PC-9 (cell line): ENCODE data around the gene POU6F2. TPM values are rescaled to one million over a fixed set of nuclear protein-coding genes. Genes with fewer than 3 reads are reported as not detected.

Source experiments
- BruUV-seq: library from RNA; stranded (reverse); fragments of 400-500 nt; replicated peaks from 2 replicates; lab custom pipeline; 2021; lab: Mats Ljungman, UMichigan
- CTCF ChIA-PET: fragments of 300-600 bp; sonication (Branson Sonifier 250); formaldehyde crosslinking; loops from one replicate; lab custom pipeline; 2022; ENCODE audit warnings: antibody characterized with exemption; lab: Charles Lee
- POLR2A ChIA-PET: fragments of 300-600 bp; sonication (Branson Sonifier 250); formaldehyde crosslinking; loops from one replicate; lab custom pipeline; 2022; ENCODE audit warnings: antibody characterized with exemption; ENCODE audit not compliant: unreplicated experiment; lab: Charles Lee
- DNase-seq, 2 experiments: peaks; one replicate each; pipeline versions ENCODE4 v3.0.0 to v3.0.0-alpha.2; 2015 to 2022; ENCODE audit warnings: mixed read lengths in 1 of 2
- H2AFZ ChIP-seq: fragments of 200-600 bp; sonication (generic); 2 replicates; pipeline ENCODE4 v1.8.1; 2017; ENCODE audit warnings: antibody characterized with exemption
- H3F3A ChIP-seq: fragments of 200-600 bp; sonication (generic); 2 replicates; pipeline ENCODE4 v1.8.1; 2017; ENCODE audit warnings: antibody characterized with exemption, mild to moderate bottlenecking, low read depth; ENCODE audit not compliant: insufficient read depth
- H3K27ac ChIP-seq: fragments of 200-600 bp; sonication (generic); 2 replicates; pipeline ENCODE4 v1.6.1; 2016; ENCODE audit warnings: mixed run types
- H3K27me3 ChIP-seq: fragments of 200-600 bp; sonication (generic); 2 replicates; pipeline ENCODE4 v1.6.1; 2016; ENCODE audit warnings: low read depth, mixed run types; ENCODE audit not compliant: insufficient read depth
- H3K36me3 ChIP-seq: fragments of 200-600 bp; sonication (generic); 2 replicates; pipeline ENCODE4 v1.6.1; 2016; ENCODE audit warnings: low read depth, mixed run types
- H3K4me1 ChIP-seq: fragments of 200-600 bp; sonication (generic); replicated peaks from 2 replicates; pipeline ENCODE4 v1.6.1; 2016; ENCODE audit warnings: mixed run types; ENCODE audit not compliant: insufficient read depth
- H3K4me2 ChIP-seq: fragments of 200-600 bp; sonication (generic); 2 replicates; pipeline ENCODE4 v1.6.1; 2017; ENCODE audit warnings: mixed run types
- H3K4me3 ChIP-seq: fragments of 200-600 bp; sonication (generic); 2 replicates; pipeline ENCODE4 v1.6.1; 2016; ENCODE audit warnings: mixed run types
- H3K79me2 ChIP-seq: fragments of 200-600 bp; sonication (generic); 2 replicates; pipeline ENCODE4 v1.6.1; 2017; ENCODE audit warnings: low read depth, mixed run types
- H3K9me2 ChIP-seq: fragments of 200-600 bp; sonication (generic); 2 replicates; pipeline ENCODE4 v1.8.1; 2017; ENCODE audit warnings: mild to moderate bottlenecking; ENCODE audit not compliant: insufficient read depth
- H3K9me3 ChIP-seq: fragments of 200-600 bp; sonication (generic); 2 replicates; pipeline ENCODE4 v1.8.1; 2016; ENCODE audit warnings: low read depth; ENCODE audit not compliant: insufficient read depth
- H4K20me1 ChIP-seq: fragments of 200-600 bp; sonication (generic); 2 replicates; pipeline ENCODE4 v1.8.1; 2017; ENCODE audit not compliant: insufficient read depth
- CTCF ChIP-seq: fragments of 200-600 bp; sonication (generic); conservative IDR thresholded peaks from 2 replicates; pipeline ENCODE4 v1.6.1; 2017; ENCODE audit warnings: mixed run types, antibody characterized with exemption, mild to moderate bottlenecking, moderate library complexity
- EZH2 ChIP-seq: fragments of 200-600 bp; sonication (generic); IDR thresholded peaks from 2 replicates; pipeline ENCODE4 v1.8.0; 2017; ENCODE audit warnings: antibody characterized with exemption, low read depth
- intact Hi-C: fragments of 100-400 bp; cut with micrococcal nuclease; formaldehyde crosslinking; loops from one replicate; pipeline ENCODE4 v1.10.0; 2022; ENCODE audit not compliant: unreplicated experiment
- total RNA-seq: library from RNA; stranded (reverse); gene quantifications from 2 replicates; pipeline ENCODE4 v1.2.3, GENCODE V29; 2021

POU6F2 gene
- total RNA-seq, 1 experiment from 2014 or later = not detected

- Histone ChIP-seq H4K20me1 (no peaks in the 10 kb centered on the region), H3K4me3 (no peak overlapping the region), H3F3A (no peaks in the 10 kb centered on the region), H3K79me2 (no peaks in the 10 kb centered on the region), H3K4me2 (no peak overlapping the region), H3K36me3 (no peaks in the 10 kb centered on the region), H3K27me3 (peaks cover 11% of the 10 kb centered on the region; the same call in 1 of the 2 replicates), H2AFZ (no peak overlapping the region), H3K27ac (no peak overlapping the region), H3K4me1 (no peaks in the 10 kb centered on the region), H3K9me2 (no peaks in the 10 kb centered on the region), H3K9me3 (no peaks in the 10 kb centered on the region)
- ChIA-PET CTCF (no interaction called here), POLR2A (no interaction called here)
- intact Hi-C loops = no loop called here
- TF ChIP-seq EZH2 (no peak), CTCF (no peak)
- no peak for DNase-seq
- BruUV-seq = no TSS peak
Measured at GRCh38 chr7:39145935-39146334, 168.2 kb downstream of the POU6F2 start.

- Histone ChIP-seq H3K79me2 (no peaks in the 10 kb centered on the region), H3K9me2 (no peaks in the 10 kb centered on the region), H3K4me3 (no peak overlapping the region), H3K4me1 (no peaks in the 10 kb centered on the region), H2AFZ (no peak overlapping the region), H3K9me3 (no peaks in the 10 kb centered on the region), H4K20me1 (no peaks in the 10 kb centered on the region), H3K36me3 (no peaks in the 10 kb centered on the region), H3K4me2 (no peak overlapping the region), H3F3A (no peaks in the 10 kb centered on the region), H3K27me3 (peaks cover 55% of the 10 kb centered on the region), H3K27ac (no peak overlapping the region)
- intact Hi-C loops = no loop called here
- POLR2A ChIA-PET = no interaction called here
- DNase-seq = no peak
- CTCF ChIA-PET = no interaction called here
- BruUV-seq = no TSS peak
- TF ChIP-seq EZH2 = no peak
- no peak for TF ChIP-seq CTCF
Measured at GRCh38 chr7:39152701-39153100, 175.0 kb downstream of the POU6F2 start.

GRCh38 chr7:39153113-39153512 is 175.4 kb downstream of the POU6F2 start:
- no peak for DNase-seq

More at GRCh38 chr7:39153113-39153512, 175.4 kb downstream of the POU6F2 start:
- intact Hi-C loops = no loop called here
- no peak overlapping the region for H3K27ac ChIP-seq
- H3K79me2 ChIP-seq = no peaks in the 10 kb centered on the region
- no peaks in the 10 kb centered on the region for H4K20me1 ChIP-seq
- no peaks in the 10 kb centered on the region for H3K9me3 ChIP-seq
- ChIA-PET CTCF (no interaction called here), POLR2A (no interaction called here)
- peaks cover 59% of the 10 kb centered on the region for H3K27me3 ChIP-seq
- no peak overlapping the region for H2AFZ ChIP-seq
- no peak overlapping the region for H3K4me2 ChIP-seq
- no peak overlapping the region for H3K4me3 ChIP-seq
- no peak for TF ChIP-seq CTCF
- TF ChIP-seq EZH2 = no peak
- no peaks in the 10 kb centered on the region for H3F3A ChIP-seq
- no peaks in the 10 kb centered on the region for H3K4me1 ChIP-seq
- no peaks in the 10 kb centered on the region for H3K9me2 ChIP-seq
- H3K36me3 ChIP-seq = no peaks in the 10 kb centered on the region
- BruUV-seq = no TSS peak
